ENCODE data around the gene OR4D5.

The OR4D5 gene

DNA sequence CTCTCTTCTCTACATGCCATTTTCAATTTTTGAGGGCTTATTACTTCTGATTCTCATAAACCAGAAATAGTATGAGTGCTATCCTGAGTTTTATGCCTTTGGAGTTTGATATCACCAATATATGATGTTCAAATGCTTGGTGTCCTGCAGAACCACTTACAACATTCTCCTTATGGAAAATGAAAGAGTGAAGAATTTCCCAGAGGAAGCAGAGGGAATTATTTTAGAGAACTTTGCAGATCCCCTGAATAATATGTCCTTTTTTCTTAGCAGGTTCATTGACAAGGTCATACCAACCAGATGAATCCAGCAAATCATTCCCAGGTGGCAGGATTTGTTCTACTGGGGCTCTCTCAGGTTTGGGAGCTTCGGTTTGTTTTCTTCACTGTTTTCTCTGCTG, at the start of gene OR4D5:
OR4D5 (plus strand) TSS at position 301 of the 400 bp plus-strand sequence; CDS start at position 301, 0 bp downstream.
- DNase-seq = no peak

DNA sequence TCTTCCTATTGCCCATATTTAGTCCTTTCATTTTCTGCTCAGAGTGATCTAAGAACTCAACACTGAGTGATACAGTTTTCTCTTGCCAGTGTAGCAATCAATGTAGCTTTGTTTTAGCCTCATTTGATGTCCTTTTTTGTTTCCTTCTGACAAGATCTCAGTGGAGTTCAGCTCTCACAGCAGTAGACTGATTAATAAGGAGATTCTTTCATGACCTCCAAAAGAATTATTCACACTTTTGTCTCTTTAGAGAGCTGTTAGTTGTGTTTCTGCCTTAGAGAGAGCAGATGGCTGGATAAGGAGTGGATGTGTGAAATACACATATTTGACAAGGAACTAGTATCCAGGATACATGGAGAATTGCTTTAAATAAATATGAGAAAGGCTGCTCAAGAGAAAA, 47.4 kb upstream of the OR4D5 start:
- no peak for DNase-seq

DNA sequence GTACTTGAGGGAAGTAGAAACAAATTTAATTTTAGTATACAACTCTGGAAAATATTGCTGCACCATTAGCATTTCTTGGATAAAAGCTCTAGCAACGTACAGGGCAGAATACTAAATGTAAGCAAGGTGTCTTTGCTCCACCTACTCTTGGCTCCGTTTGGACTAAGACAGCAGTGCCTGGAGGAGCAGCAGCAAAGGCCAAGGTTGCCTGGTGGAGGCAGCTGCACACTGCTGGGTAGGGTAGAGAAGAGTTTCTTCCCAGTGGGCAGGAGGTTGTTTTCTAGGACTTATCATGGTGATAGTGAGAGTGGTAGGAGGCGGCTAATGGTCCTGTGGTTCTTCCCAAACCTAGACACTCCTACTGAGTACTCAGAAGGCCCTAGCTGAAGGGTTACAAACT, 39.6 kb upstream of the OR4D5 start:
- DNase-seq = no peak

DNA sequence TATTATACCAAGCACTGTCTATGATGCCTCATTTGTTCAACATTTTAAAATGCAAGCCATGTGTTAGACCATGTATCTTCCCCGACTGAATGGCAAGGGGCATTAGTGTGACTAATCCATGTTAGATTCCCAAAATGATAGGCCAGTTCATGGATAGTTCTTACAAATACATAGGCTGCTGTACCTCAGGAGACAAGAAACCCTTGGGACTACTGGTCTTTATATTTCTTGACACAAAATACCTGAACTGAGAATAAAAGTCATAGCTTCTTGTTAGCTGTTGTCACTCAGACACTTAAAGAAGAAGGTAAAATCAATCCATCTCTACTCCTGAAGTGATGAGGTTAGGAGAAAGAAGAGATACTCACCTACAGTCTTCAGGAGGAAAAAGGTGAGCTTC, 37.5 kb upstream of the OR4D5 start, which contains the start of gene OR8D4:
OR8D4 (plus strand) TSS at position 301 of the 400 bp plus-strand sequence. CDS start 4,265 bp downstream, outside the sequence.
- DNase-seq = no peak

DNA sequence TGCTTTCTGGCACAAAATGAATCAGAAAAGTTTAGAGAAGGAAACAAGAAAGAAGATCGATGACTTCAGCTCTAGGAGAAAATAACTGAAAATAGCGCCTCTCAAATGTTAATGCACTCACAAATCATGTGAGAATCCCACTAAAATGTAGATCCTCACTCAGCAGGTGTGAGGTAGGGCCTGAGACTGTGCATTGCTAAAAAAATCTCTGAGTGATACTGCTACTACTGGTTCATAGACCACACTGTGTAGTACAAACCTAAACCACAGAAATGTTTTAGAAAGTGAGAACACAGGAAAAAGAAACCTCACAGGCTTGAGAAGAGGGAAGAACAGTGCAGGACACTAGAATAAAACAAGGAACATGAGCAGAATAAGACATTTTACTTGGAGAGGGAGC, 35.5 kb upstream of the OR4D5 start:
- DNase-seq = no peak

DNA sequence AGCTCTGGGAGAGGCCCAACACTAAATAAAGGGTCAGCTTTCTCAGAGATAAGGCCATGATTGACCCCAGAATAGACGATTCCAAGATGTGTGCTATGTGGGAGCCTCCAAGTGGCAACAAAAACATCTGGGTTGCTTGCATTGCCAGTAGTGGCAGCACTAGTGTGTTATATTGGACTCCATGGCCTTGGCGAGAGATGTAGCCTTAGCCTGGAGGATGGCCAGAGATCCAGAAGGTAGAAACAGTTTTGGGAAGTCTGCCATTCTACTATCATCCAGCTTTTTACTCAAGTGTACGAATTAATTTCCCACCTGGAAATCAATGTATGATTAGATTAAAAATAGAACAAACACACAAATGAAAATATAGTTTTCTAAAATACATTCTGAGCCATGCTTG, 34.5 kb upstream of the OR4D5 start:
- no peak for DNase-seq

DNA sequence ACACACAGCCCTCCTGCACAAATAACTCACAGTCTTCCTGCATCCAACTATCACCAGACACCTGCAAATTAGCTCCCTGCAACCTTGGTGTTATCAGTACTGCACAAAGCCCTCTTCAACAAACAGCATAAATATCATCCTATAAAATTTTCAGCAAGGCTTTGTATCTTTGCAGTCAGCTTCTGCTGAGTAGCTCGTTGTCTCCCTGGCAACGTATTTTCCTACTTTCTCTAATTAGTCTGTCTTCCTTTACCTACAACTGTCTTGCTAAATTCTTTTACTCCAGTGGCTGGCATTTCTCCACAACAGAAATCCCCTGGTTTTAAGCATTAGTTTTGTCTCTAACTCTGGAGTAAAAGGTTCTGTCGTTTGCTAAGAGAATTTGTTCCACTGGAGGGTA, 33.6 kb upstream of the OR4D5 start:
- no peak for DNase-seq

DNA sequence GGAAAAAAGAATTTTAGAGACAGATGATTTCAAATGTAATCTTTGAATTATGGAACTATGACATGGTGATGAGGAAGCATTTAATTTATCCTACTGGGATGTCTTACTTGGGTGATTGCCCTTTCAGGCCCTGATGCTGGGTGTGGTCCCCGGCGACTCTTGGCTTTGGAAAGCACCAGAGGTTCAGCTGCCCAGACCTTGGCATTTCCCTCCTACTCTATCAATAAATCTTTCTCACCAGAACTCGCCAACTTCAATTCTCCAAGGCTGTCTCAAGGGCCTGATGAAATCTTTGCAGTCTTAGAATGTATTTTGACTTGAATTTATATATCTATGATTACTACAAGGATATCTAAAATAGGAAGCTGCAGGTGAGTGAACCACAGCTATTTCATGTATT, 18.5 kb upstream of the OR4D5 start:
- no peak for DNase-seq

DNA sequence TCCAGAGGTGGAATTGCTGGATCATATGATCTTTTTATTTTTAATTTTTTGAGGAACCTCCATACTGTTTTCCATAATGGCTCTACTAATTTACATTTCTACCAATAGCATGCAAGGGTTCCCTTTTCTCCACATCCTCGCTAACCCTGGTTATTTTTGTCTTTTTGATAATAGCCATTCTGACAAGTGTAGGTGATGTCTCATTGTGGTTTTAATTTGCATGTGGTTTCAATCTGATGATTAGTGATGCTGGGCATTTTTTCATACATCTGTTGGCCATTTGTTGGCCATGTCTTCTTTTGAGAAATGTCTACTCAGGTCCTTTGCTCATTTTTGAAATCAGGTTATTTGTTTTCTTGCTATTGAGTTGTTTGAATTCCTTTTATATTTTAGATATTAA, 15.4 kb upstream of the OR4D5 start:
- DNase-seq = no peak

DNA sequence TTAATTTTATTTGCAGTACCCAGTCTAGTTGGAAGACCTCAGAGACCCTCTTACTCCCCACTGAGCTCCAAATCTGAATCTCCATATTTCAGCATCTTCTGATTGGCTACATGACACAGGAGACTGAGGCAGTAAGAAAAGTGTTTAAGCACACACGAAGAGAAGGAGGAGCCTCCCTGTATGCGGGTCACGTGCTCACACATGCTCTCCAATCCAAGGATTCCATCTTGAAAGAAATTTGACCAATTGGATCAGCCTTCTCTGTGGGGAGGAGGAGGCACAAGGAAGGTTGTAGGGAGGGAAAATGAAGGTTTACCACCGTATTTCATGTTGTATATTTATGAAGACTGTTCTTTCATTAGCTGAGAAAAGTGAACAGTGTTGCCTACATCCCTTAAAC, 3.0 kb downstream of the OR4D5 start:
- DNase-seq = no peak

DNA sequence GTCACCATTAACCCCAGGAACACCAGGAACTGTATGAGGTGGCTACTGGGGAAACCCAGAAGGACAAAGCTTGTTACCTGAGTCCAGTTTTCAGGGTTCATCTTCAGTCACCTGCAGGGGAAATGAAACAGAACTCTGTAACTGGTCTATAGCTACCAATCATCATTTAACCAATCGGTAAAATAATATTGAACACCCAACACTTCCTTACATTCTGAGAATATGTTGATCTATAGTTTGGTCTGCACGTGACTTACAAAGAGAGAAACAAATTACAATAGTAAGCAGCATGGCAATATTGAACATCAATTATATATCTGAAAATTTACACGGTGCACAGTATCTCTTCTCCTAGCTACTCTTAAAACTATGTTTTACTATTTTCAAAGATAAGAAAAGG, 4.3 kb downstream of the OR4D5 start, which contains the start of gene OR6T1:
OR6T1 (minus strand) TSS at position 101 of the 400 bp plus-strand sequence; CDS start at position 101, 0 bp downstream.
- DNase-seq = no peak

DNA sequence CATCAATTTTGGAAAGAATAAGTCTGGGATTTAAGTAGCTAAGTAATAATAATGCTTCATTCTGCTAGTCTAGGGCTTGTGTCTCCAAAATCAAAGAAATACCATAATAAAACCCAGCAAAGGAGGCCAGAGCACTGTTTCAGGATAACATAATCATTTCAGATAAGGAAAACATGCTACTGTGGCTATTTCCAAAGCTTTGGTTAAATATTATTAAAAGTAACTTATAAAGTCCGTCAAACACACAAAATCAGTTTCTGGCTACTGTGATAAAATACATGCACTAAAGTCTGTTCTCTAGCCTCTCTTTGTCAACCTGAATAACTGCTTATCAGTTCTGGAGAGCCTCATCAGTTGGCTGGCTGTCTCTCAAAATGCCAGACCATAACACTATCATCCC, 5.7 kb downstream of the OR4D5 start:
- DNase-seq = no peak

DNA sequence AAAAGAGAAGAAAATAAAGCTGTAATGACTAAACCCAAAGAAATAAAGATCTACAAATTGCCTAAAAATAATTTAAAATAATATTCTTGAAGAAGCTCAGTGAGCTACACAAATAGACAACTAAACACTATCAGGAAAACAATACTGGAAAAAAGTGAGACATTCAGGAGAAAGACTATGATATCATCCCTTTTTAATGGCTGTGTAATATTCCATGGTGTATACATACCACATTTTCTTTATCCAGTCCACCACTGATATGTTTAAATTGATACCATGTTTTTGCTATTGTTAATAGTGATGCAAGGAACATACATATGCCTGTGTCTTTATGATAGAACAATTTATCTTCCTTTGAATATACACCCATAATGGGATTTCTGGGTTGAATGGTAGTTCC, 17.3 kb downstream of the OR4D5 start:
- no peak for DNase-seq

DNA sequence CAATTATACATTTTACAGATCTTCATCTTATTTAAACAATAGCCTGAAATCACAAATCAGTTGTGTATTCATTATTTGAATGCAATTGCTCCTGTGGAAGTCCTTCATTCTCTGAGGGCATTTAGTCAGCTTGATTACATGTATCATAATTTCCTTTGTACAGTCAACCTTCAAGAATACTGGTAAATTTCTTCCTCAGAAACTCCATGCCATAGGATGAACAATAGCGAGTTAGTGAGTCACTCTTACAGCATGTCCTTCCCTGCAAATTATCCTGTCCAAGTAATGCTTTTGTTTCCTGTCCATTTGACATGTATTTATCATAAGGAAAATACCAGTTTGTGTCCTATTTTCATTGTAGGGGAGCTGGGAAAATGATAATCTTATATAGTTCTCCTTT, 34.4 kb downstream of the OR4D5 start:
- DNase-seq = peak; percentile 70

DNA sequence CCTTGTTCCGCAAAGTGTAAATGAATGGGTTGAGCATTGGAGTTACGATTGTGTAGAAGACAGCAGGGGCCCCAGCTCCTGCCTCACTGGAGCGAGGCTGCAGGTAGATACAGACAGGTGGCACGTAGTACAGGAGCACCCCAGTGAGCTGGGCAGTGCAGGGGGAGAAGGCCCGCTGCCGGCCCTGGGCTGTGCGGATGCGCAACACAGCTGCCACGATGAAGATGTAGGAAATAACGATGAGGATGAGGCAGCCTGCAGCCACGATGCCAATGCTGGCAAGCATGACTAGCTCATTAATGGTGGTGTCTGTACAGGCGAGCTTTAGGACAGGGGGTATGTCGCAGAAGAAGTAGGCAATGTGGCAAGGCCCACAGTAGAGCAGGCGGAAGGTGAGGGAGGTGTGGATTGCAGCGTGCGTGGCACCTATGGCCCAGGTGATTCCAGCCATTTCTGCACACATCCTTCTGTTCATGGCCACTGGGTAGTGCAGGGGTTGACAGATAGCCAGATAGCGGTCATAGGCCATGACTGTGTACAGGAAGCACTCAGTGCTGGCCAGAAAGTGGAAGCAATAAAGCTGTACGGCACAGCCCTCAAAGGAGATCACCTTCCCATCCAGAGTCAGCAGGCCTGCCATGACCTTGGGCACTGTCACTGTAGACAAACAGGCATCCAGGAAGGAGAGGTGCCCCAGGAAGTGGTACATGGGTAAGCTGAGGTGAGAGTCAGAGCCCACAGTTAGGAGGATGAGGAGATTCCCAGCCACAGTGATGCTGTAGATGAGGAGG, 37.5 kb downstream of the OR4D5 start:
- no peak for DNase-seq

DNA sequence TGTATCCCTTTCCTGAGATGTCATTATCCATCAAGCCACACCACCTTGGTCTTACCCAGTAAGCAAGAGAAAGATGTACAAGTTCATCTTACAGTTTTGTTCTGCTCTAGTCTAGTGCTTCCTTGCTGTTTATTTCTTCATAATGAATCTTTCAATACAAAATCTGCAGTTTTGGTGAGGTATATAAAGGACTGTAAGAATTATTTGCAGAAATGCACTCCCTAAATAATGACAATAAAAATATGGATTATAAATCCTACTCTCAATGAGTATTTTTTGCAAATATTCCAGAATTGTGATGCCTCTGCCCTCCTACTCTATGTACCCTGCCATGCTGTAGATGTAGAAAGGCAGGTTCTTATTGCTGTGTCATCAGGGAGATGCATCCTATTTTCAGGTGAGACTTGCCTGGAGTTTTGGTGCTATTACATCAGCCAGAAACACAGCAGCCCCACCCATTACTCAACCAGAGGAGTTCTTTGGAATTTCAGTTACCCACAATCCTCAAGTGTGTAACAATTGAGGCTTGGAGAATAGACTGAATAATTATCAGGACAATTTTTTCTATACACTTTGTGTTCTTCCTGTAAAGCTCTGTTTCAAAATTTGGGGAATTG, 38.4 kb downstream of the OR4D5 start, which contains the start of gene OR10S1:
OR10S1 (minus strand) TSS at position 51 of the 617 bp plus-strand sequence. CDS start 117 bp downstream, outside the sequence.
- DNase-seq = no peak

DNA sequence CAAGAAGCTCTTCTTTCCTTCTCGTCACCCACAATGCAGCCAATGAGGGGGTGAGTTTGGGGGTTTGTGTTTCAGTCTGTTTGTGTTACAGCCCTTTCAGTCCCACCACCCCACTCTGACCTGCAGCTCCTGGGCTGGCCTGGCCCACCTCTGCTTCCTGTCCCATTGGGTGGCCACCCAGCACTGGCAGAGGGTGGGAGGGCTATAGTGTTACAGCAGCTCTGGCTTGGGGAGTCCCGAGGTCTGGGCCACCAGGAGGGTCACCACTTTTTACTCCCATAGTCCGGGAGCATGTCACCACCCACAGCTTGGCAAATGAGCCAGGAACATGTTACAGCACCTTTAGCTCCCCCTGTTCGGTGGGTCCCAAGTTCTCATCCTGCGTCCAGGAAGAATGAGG, 39.9 kb downstream of the OR4D5 start:
- DNase-seq = no peak

All from fibroblast of upper back skin (primary cell).